Measurements from ENCODE around the gene HIF1AN.

- TF ChIP-seq CTCF (optimal IDR thresholded peaks at IDR 0.05 in 1 of 3, IDR thresholded peaks at IDR 0.05 in 1 of 3, conservative IDR thresholded peaks at IDR 0.05 in 1 of 3; ENCODE audit: extremely low read depth in 1 of 3, insufficient read depth in 2 of 3, low read length in 3 of 3), result no peak
- no peak for TF ChIP-seq EZH2 (IDR thresholded peaks at IDR 0.05; ENCODE audit: low read length)
Measured at GRCh38 chr10:100565206-100565985, 29.7 kb downstream of the HIF1AN start.

All from keratinocyte (primary cell).